ENCODE measurements around the gene S100A16.

- peak in 2 of 7 experiments; percentile 13 to 18 for TF ChIP-seq CTCF (IDR thresholded peaks at IDR 0.05)
- TF ChIP-seq POLR2A (IDR thresholded peaks at IDR 0.05), result peak; percentile 75 to 93 (median 93)
Measured at GRCh38 chr1:153633754-153634665, 21.1 kb upstream of the S100A16 start, which contains the start of gene CHTOP.

Data from body of pancreas (tissue), 4 donors.